ENCODE results near the gene GDI1.
A peak's percentile ranks its signal among the peaks of the same experiment; 100 is the strongest.

DNA sequence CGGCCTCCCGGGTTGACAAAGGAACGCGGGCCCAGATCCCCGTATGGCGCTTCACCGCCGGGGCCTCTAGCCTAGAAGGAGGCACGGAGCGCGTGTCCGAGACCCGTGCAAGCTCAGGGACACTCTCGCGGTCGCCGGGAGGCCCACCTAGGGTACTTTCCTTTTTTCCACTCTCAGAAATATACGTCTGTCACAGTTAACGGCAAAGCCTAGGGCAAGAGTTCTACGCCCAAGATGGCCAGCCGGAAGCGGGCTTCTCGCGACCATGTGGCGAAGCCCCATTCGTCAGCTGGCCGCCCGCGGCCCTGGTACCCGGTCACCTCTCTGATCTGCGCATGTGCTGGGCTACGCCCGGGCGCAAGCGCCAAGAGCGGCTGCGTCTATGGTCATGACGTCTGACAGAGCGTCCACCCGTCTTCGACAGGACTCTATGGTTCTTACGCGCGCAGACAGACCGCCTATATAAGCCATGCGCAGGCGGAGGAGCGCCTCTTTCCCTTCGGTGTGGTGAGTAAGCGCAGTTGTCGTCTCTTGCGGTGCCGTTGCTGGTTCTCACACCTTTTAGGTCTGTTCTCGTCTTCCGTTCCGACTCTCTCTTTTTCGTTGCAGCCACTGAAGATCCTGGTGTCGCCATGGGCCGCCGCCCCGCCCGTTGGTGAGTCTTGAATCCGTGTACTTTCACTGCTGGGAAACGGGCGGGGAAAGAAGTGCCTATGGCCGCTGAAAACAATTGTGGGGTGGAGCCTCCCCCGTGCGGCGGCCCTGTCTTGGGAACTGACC, 38.9 kb upstream of the GDI1 start, which contains the start of gene RPL10:
- TF ChIP-seq, protein P1, sequence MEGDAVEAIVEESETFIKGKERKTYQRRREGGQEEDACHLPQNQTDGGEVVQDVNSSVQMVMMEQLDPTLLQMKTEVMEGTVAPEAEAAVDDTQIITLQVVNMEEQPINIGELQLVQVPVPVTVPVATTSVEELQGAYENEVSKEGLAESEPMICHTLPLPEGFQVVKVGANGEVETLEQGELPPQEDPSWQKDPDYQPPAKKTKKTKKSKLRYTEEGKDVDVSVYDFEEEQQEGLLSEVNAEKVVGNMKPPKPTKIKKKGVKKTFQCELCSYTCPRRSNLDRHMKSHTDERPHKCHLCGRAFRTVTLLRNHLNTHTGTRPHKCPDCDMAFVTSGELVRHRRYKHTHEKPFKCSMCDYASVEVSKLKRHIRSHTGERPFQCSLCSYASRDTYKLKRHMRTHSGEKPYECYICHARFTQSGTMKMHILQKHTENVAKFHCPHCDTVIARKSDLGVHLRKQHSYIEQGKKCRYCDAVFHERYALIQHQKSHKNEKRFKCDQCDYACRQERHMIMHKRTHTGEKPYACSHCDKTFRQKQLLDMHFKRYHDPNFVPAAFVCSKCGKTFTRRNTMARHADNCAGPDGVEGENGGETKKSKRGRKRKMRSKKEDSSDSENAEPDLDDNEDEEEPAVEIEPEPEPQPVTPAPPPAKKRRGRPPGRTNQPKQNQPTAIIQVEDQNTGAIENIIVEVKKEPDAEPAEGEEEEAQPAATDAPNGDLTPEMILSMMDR (IDR thresholded peaks at IDR 0.05) = no peak
- peak; percentile 64 to 93 for TF ChIP-seq POLR2A (IDR thresholded peaks at IDR 0.05)

Measured in thyroid gland (tissue), 4 donors.